IMR-90 (cell line): ENCODE results near the gene RHO.
"Not testable (repeated sequence)": the region's sequence is repeated elsewhere in the genome, so short reads cannot be mapped to it uniquely, and the experiment has no call there.

ENCODE experiments used
- FOS ChIP-seq: fragments of 150-350 bp; IDR thresholded peaks from 2 replicates; pipeline ENCODE4 v1.6.1; 2016; ENCODE audit warnings: low read depth, low read length
- TF ChIP-seq, protein P1 (sequence below): conservative IDR thresholded peaks from 2 replicates; pipeline ENCODE4 v1.5.1; 2012; ENCODE audit warnings: mild to moderate bottlenecking, low read depth, low read length, improper control_type of control experiment

DNA sequence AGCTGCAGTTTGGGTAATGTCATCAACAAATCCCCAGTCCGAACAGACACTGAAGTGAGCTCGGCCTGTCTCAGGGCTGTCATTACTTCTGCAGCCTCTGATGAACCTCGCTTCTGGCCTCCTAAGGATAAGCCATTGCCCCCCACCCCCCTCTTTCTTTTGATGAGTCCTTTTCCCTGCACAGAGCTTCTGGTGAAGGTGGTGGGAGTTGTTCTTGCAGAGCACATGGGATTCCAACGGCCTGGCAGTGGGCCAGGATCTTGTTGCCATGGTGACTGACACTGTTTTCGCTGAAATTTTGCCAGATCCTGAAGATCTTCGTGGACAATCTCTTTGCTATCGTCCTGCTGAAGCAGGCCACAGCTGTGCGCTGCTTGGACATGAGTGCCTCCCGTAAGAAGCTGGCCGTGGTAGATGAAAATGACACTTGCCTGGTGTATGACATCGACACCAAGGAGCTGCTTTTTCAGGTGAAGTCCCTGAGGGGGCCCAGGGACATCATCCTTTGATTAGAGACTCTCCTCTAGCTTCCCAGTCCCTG, 47.1 kb upstream of the RHO start:
- TF ChIP-seq, protein P1, sequence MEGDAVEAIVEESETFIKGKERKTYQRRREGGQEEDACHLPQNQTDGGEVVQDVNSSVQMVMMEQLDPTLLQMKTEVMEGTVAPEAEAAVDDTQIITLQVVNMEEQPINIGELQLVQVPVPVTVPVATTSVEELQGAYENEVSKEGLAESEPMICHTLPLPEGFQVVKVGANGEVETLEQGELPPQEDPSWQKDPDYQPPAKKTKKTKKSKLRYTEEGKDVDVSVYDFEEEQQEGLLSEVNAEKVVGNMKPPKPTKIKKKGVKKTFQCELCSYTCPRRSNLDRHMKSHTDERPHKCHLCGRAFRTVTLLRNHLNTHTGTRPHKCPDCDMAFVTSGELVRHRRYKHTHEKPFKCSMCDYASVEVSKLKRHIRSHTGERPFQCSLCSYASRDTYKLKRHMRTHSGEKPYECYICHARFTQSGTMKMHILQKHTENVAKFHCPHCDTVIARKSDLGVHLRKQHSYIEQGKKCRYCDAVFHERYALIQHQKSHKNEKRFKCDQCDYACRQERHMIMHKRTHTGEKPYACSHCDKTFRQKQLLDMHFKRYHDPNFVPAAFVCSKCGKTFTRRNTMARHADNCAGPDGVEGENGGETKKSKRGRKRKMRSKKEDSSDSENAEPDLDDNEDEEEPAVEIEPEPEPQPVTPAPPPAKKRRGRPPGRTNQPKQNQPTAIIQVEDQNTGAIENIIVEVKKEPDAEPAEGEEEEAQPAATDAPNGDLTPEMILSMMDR: not testable (repeated sequence)
- not testable (repeated sequence) for TF ChIP-seq FOS
